Effector memory CD4-positive, alpha-beta T cell (primary cell): Measurements from ENCODE around the gene TGM2.

Experiments
- DNase-seq, 3 donors: peaks; one replicate each; pipeline ENCODE4 v3.0.0-alpha.2; 2020
- H3K27ac ChIP-seq: 2 replicates; pipeline ENCODE4 v1.7.0; 2013; ENCODE audit warnings: mild to moderate bottlenecking, low read length, moderate library complexity; ENCODE audit not compliant: insufficient read depth, poor library complexity, severe bottlenecking
- H3K27me3 ChIP-seq: replicated peaks from 2 replicates; pipeline ENCODE4 v1.7.0; 2013; ENCODE audit warnings: mild to moderate bottlenecking, low read length; ENCODE audit not compliant: insufficient read depth, control insufficient read depth, poor library complexity, severe bottlenecking
- H3K36me3 ChIP-seq: 2 replicates; pipeline ENCODE4 v1.7.0; 2013; ENCODE audit warnings: mild to moderate bottlenecking, low read length, moderate library complexity; ENCODE audit not compliant: control insufficient read depth, insufficient read depth
- H3K4me1 ChIP-seq: 2 replicates; pipeline ENCODE4 v1.7.0; 2013; ENCODE audit warnings: low read length, mild to moderate bottlenecking; ENCODE audit not compliant: control insufficient read depth, insufficient read depth, poor library complexity, severe bottlenecking
- H3K4me3 ChIP-seq: 2 replicates; pipeline ENCODE4 v1.7.0; 2013; ENCODE audit warnings: low read length, low read depth, mild to moderate bottlenecking; ENCODE audit not compliant: insufficient read depth, poor library complexity, severe bottlenecking
- H3K9me3 ChIP-seq: 2 replicates; pipeline ENCODE4 v1.7.0; 2013; ENCODE audit warnings: mild to moderate bottlenecking, low read length, moderate library complexity; ENCODE audit not compliant: control insufficient read depth

TGM2 gene

GRCh38 chr20:38199501-38200390 is 34.7 kb upstream of the TGM2 start:
- no peak for DNase-seq
- Histone ChIP-seq H3K4me3 (no peak overlapping the region), H3K9me3 (no peaks in the 10 kb centered on the region), H3K36me3 (no peaks in the 10 kb centered on the region), H3K27ac (no peak overlapping the region), H3K4me1 (no peaks in the 10 kb centered on the region), H3K27me3 (no peaks in the 10 kb centered on the region)

- Histone ChIP-seq H3K27ac (no peak overlapping the region), H3K27me3 (no peaks in the 10 kb centered on the region), H3K9me3 (no peaks in the 10 kb centered on the region), H3K36me3 (no peaks in the 10 kb centered on the region), H3K4me3 (no peak overlapping the region), H3K4me1 (no peaks in the 10 kb centered on the region)
- no peak for DNase-seq
These were observed 33.3 kb upstream of the TGM2 start for GRCh38 chr20:38198238-38198861.

- no peaks in the 10 kb centered on the region for H3K4me1 ChIP-seq
- no peak for DNase-seq
- H3K4me3 ChIP-seq: no peak overlapping the region
- H3K27ac ChIP-seq: no peak overlapping the region
- H3K27me3 ChIP-seq: no peaks in the 10 kb centered on the region
- no peaks in the 10 kb centered on the region for H3K36me3 ChIP-seq
- no peaks in the 10 kb centered on the region for H3K9me3 ChIP-seq
These were observed 32.5 kb upstream of the TGM2 start for GRCh38 chr20:38197619-38198018.

GRCh38 chr20:38197217-38197616 is 32.1 kb upstream of the TGM2 start:
- H3K4me3 ChIP-seq: no peak overlapping the region
- no peak for DNase-seq
- H3K9me3 ChIP-seq: no peaks in the 10 kb centered on the region
- H3K27ac ChIP-seq: no peak overlapping the region
- no peaks in the 10 kb centered on the region for H3K36me3 ChIP-seq
- H3K4me1 ChIP-seq: no peaks in the 10 kb centered on the region
- no peaks in the 10 kb centered on the region for H3K27me3 ChIP-seq

GRCh38 chr20:38196592-38196991 is 31.5 kb upstream of the TGM2 start:
- Histone ChIP-seq H3K27ac (no peak overlapping the region), H3K27me3 (no peaks in the 10 kb centered on the region), H3K4me1 (no peaks in the 10 kb centered on the region), H3K36me3 (no peaks in the 10 kb centered on the region), H3K9me3 (no peaks in the 10 kb centered on the region), H3K4me3 (no peak overlapping the region)
- DNase-seq: no peak

GRCh38 chr20:38196076-38196475 is 31.0 kb upstream of the TGM2 start:
- H3K9me3 ChIP-seq: no peaks in the 10 kb centered on the region
- no peaks in the 10 kb centered on the region for H3K27me3 ChIP-seq
- H3K27ac ChIP-seq: no peak overlapping the region
- no peaks in the 10 kb centered on the region for H3K36me3 ChIP-seq
- H3K4me1 ChIP-seq: no peaks in the 10 kb centered on the region
- no peak for DNase-seq
- no peak overlapping the region for H3K4me3 ChIP-seq

- H3K27me3 ChIP-seq: no peaks in the 10 kb centered on the region
- H3K9me3 ChIP-seq: no peaks in the 10 kb centered on the region
- no peak for DNase-seq
- no peak overlapping the region for H3K4me3 ChIP-seq
- no peaks in the 10 kb centered on the region for H3K4me1 ChIP-seq
- H3K36me3 ChIP-seq: no peaks in the 10 kb centered on the region
- H3K27ac ChIP-seq: no peak overlapping the region
These were observed 30.5 kb upstream of the TGM2 start for GRCh38 chr20:38195521-38195920.

GRCh38 chr20:38194971-38195504 is 30.0 kb upstream of the TGM2 start:
- Histone ChIP-seq H3K27me3 (no peaks in the 10 kb centered on the region), H3K4me3 (no peak overlapping the region), H3K27ac (no peak overlapping the region), H3K9me3 (no peaks in the 10 kb centered on the region), H3K36me3 (no peaks in the 10 kb centered on the region), H3K4me1 (no peaks in the 10 kb centered on the region)
- no peak for DNase-seq

GRCh38 chr20:38193586-38194105 is 28.6 kb upstream of the TGM2 start:
- no peaks in the 10 kb centered on the region for H3K27me3 ChIP-seq
- H3K9me3 ChIP-seq: no peaks in the 10 kb centered on the region
- no peaks in the 10 kb centered on the region for H3K4me1 ChIP-seq
- H3K4me3 ChIP-seq: no peak overlapping the region
- H3K27ac ChIP-seq: no peak overlapping the region
- no peak for DNase-seq
- no peaks in the 10 kb centered on the region for H3K36me3 ChIP-seq

GRCh38 chr20:38192323-38192885 is 27.3 kb upstream of the TGM2 start:
- no peak overlapping the region for H3K4me3 ChIP-seq
- no peak overlapping the region for H3K27ac ChIP-seq
- no peaks in the 10 kb centered on the region for H3K4me1 ChIP-seq
- no peaks in the 10 kb centered on the region for H3K27me3 ChIP-seq
- DNase-seq: no peak
- no peaks in the 10 kb centered on the region for H3K36me3 ChIP-seq
- no peaks in the 10 kb centered on the region for H3K9me3 ChIP-seq
